GM12864 (cell line): ENCODE data around the gene HEMK1.

Experiments
- DNase-seq: peaks from one replicate; pipeline ENCODE4 v3.0.0-alpha.2; 2011; ENCODE audit warnings: low read depth
- H3K4me3 ChIP-seq: 2 replicates; pipeline ENCODE4 v1.5.1; 2011; ENCODE audit warnings: mild to moderate bottlenecking, low read depth, low read length, control low read depth
- TF ChIP-seq, protein P1 (sequence below): IDR thresholded peaks from 2 replicates; pipeline ENCODE4 v1.5.1; 2011; ENCODE audit warnings: low read depth, mild to moderate bottlenecking, moderate library complexity, low read length, control low read depth, inconsistent platforms; ENCODE audit errors: missing control alignments

The HEMK1 gene

DNA sequence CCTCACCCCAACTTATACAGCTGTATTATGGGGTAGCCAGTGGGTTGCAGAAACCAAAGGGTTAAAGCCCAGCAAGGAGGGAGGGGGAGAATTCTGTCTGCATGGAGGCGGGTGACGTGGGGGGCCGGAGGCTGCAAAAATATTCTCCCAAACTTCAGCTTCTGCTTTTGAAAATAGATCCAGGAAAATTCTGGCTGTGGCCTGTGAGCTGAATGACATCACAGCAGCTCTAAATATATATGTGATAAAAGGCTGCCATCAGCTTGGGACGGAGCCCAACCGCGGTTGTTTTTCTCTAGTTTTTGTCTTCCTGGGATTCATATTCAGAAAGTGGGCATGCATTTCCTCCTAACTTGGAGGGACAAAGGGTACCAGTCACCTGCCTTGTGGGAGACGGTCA, 75.2 kb downstream of the HEMK1 start:
- no peak overlapping the region for H3K4me3 ChIP-seq
- TF ChIP-seq, protein P1, sequence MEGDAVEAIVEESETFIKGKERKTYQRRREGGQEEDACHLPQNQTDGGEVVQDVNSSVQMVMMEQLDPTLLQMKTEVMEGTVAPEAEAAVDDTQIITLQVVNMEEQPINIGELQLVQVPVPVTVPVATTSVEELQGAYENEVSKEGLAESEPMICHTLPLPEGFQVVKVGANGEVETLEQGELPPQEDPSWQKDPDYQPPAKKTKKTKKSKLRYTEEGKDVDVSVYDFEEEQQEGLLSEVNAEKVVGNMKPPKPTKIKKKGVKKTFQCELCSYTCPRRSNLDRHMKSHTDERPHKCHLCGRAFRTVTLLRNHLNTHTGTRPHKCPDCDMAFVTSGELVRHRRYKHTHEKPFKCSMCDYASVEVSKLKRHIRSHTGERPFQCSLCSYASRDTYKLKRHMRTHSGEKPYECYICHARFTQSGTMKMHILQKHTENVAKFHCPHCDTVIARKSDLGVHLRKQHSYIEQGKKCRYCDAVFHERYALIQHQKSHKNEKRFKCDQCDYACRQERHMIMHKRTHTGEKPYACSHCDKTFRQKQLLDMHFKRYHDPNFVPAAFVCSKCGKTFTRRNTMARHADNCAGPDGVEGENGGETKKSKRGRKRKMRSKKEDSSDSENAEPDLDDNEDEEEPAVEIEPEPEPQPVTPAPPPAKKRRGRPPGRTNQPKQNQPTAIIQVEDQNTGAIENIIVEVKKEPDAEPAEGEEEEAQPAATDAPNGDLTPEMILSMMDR, result no peak
- DNase-seq, result no peak

DNA sequence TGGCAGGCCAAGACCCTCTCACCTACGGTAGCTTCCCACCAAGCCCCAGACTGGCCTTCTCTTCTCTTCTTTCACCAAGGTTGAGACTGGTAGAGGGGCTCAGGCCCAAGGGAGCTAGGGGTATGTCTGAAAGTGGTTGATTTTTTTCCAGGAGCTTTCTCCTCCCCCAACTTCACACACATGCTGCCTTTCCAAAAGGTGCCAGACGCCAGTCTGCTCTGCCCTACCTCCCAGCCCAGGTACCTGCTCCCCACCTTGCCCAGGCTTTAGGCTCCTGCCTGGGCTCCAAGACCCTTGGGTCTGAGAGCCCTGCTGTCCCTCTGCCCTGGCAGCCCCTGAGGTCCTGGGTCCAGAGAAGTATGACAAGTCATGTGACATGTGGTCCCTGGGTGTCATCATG, 76.1 kb downstream of the HEMK1 start:
- no peak for DNase-seq
- TF ChIP-seq, protein P1, result no peak
- H3K4me3 ChIP-seq, result no peak overlapping the region
